Measurements from ENCODE around the gene KLHL10. TPM values are rescaled to one million over a fixed set of nuclear protein-coding genes. Genes with fewer than 3 reads are reported as not detected.

Gene KLHL10
- total and polyA plus RNA-seq, 2 of the 13 experiments (the other 11 are each of a cell fraction or from before 2014, with no cell fraction given), result 0.04 to 0.08 TPM

DNA sequence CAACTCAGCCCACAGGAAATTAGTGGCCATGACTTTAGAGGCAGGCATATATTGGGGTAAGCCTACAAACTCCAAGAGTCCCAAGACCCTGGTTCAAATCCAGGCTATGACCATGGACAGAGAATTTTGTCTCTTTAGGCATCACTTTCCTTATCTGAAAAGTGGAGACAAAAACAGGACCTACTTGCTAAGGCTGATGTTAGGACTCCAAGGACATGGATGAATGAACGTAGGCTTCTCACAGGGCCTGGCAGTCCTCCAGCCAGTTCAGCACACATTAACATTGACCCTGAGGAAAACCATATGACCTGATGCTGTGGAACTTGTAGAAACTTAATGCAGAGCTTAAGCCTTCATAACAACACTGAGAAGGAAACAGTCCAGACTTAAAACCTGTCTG lies 23.4 kb upstream of the KLHL10 start (continued):
- TF ChIP-seq ZNF609 (CRISPR knock-in tag; IDR thresholded peaks at IDR 0.05; ENCODE audit: borderline replicate concordance), result no peak
- no peak for TF ChIP-seq NFKB2 (CRISPR knock-in tag; IDR thresholded peaks at IDR 0.05; ENCODE audit: borderline replicate concordance)
- TF ChIP-seq SATB2 (CRISPR knock-in tag; IDR thresholded peaks at IDR 0.05), result no peak
- 0 out of 2 replicates have a peak, but pooled peaks have one; percentile 14 for TF ChIP-seq NAIF1 (CRISPR knock-in tag; IDR thresholded peaks at IDR 0.05; ENCODE audit: borderline replicate concordance)
- TF ChIP-seq HOXA7 (CRISPR knock-in tag; IDR thresholded peaks at IDR 0.05), result no peak
- no peak for TF ChIP-seq ZNF589 (CRISPR knock-in tag; conservative IDR thresholded peaks at IDR 0.05)
- 0 out of 2 replicates have a peak, but pooled peaks have one; percentile 1 for TF ChIP-seq CBFB (CRISPR knock-in tag; IDR thresholded peaks at IDR 0.05)
- TF ChIP-seq SIN3A (IDR thresholded peaks at IDR 0.05; ENCODE audit: borderline replicate concordance, low read depth, low read length), result no peak
- TF ChIP-seq TEAD3 (CRISPR knock-in tag; optimal IDR thresholded peaks at IDR 0.05; ENCODE audit: borderline replicate concordance), result no peak
